CD8-positive, alpha-beta memory T cell (primary cell): Measurements from ENCODE around the gene INPP5A. TPM values are rescaled to one million over a fixed set of nuclear protein-coding genes. Genes with fewer than 3 reads are reported as not detected.

Experiments
- CTCF ChIA-PET: fragments of 350-600 bp; sonication (Branson Sonifier 250); formaldehyde crosslinking; loops from one replicate; lab custom pipeline; 2021; ENCODE audit warnings: antibody characterized with exemption; lab: Charles Lee
- POLR2A ChIA-PET: fragments of 350-600 bp; sonication (Branson Sonifier 250); formaldehyde crosslinking; loops from one replicate; lab custom pipeline; 2021; ENCODE audit warnings: antibody characterized with exemption; lab: Charles Lee
- DNase-seq, 5 donors: peaks; one replicate each; pipeline versions ENCODE4 v3.0.0 to v3.0.0-alpha.2; 2020 to 2022; ENCODE audit warnings: mixed read lengths in 1 of 5
- H3K27ac ChIP-seq: one replicate; pipeline ENCODE4 v1.7.0; 2013; ENCODE audit warnings: low read depth, mild to moderate bottlenecking, low read length, moderate library complexity
- H3K27me3 ChIP-seq: 2 replicates; pipeline ENCODE4 v1.7.0; 2013; ENCODE audit warnings: low read length, mild to moderate bottlenecking; ENCODE audit not compliant: insufficient read depth, poor library complexity, severe bottlenecking
- H3K36me3 ChIP-seq: 2 replicates; pipeline ENCODE4 v1.7.0; 2013; ENCODE audit warnings: mild to moderate bottlenecking, low read length, moderate library complexity; ENCODE audit not compliant: insufficient read depth
- H3K4me1 ChIP-seq: 2 replicates; pipeline ENCODE4 v1.7.0; 2013; ENCODE audit warnings: mild to moderate bottlenecking, low read length, moderate library complexity; ENCODE audit not compliant: insufficient read depth
- H3K4me3 ChIP-seq: 2 replicates; pipeline ENCODE4 v1.7.0; 2013; ENCODE audit warnings: mild to moderate bottlenecking, low read length
- H3K9me3 ChIP-seq: 2 replicates; pipeline ENCODE4 v1.7.0; 2013; ENCODE audit warnings: mild to moderate bottlenecking, low read length
- H3K27ac Mint-ChIP-seq, 8 donors: one replicate each; pipeline ENCODE4 v1.8.0; 2020 to 2021; ENCODE audit warnings: mixed read lengths in 8 of 8, mild to moderate bottlenecking in 6 of 8, inconsistent platforms in 3 of 8, moderate library complexity in 3 of 8
- H3K27me3 Mint-ChIP-seq, 2 donors: one replicate each; pipeline ENCODE4 v1.8.0; 2020 to 2021; ENCODE audit warnings: mixed read lengths in 2 of 2, mild to moderate bottlenecking in 1 of 2, moderate library complexity in 1 of 2
- H3K36me3 Mint-ChIP-seq, 3 donors: one replicate each; pipeline ENCODE4 v1.8.0; 2020 to 2021; ENCODE audit warnings: mixed read lengths in 3 of 3, inconsistent platforms in 1 of 3, mild to moderate bottlenecking in 1 of 3
- H3K4me1 Mint-ChIP-seq, 3 donors: one replicate each; pipeline ENCODE4 v1.8.0; 2020 to 2021; ENCODE audit warnings: mixed read lengths in 3 of 3, inconsistent platforms in 1 of 3, mild to moderate bottlenecking in 1 of 3
- H3K4me3 Mint-ChIP-seq, 7 donors: one replicate each; pipeline ENCODE4 v1.8.0; 2020 to 2021; ENCODE audit warnings: mixed read lengths in 7 of 7, mild to moderate bottlenecking in 6 of 7, moderate library complexity in 4 of 7, inconsistent platforms in 2 of 7
- H3K9me3 Mint-ChIP-seq, 5 donors: one replicate each; pipeline ENCODE4 v1.8.0; 2020 to 2022; ENCODE audit warnings: mixed read lengths in 5 of 5, mild to moderate bottlenecking in 3 of 5, moderate library complexity in 2 of 5, inconsistent platforms in 1 of 5
- polyA plus RNA-seq: library from polyadenylated mRNA; unstranded; fragments of 300-500 nt; fragmentation: Illumina TruSeq; gene quantifications from one replicate; pipeline ENCODE4 v1.2.3, GENCODE V29; 2021
- total RNA-seq, 2 experiments: library from RNA; stranded (reverse); gene quantifications; one replicate each; pipeline ENCODE4 v1.2.3, GENCODE V29; 2021

The INPP5A gene
- total and polyA plus RNA-seq, 3 experiments from 2014 or later = 1.1 to 6.1 (median 4.8) TPM

- POLR2A ChIA-PET = no interaction called here
- H3K36me3 ChIP-seq = no peaks in the 10 kb centered on the region
- H3K9me3 ChIP-seq = no peaks in the 10 kb centered on the region
- CTCF ChIA-PET = no interaction called here
- no peak overlapping the region for H3K27ac ChIP-seq
- no peaks in the 10 kb centered on the region for H3K36me3 Mint-ChIP-seq
- peaks cover 0 to 4% (median 0%) of the 10 kb centered on the region in 5 donors for H3K9me3 Mint-ChIP-seq
- no peak overlapping the region for H3K4me3 Mint-ChIP-seq
- H3K4me3 ChIP-seq = no peak overlapping the region
- DNase-seq = no peak
- H3K27ac Mint-ChIP-seq = no peak overlapping the region
- no peaks in the 10 kb centered on the region for H3K27me3 Mint-ChIP-seq
- no peaks in the 10 kb centered on the region for H3K4me1 ChIP-seq
- no peaks in the 10 kb centered on the region for H3K27me3 ChIP-seq
- H3K4me1 Mint-ChIP-seq = no peaks in the 10 kb centered on the region
Measured at GRCh38 chr10:132826524-132827422, 289.2 kb downstream of the INPP5A start.

- ChIA-PET POLR2A (no interaction called here), CTCF (no interaction called here)
- Histone ChIP-seq H3K27ac (no peak overlapping the region), H3K27me3 (no peaks in the 10 kb centered on the region), H3K4me1 (no peaks in the 10 kb centered on the region), H3K9me3 (no peaks in the 10 kb centered on the region), H3K36me3 (no peaks in the 10 kb centered on the region), H3K4me3 (no peak overlapping the region)
- Mint-ChIP-seq H3K4me1 (no peaks in the 10 kb centered on the region), H3K27me3 (no peaks in the 10 kb centered on the region), H3K27ac (no peak overlapping the region), H3K4me3 (no peak overlapping the region), H3K36me3 (no peaks in the 10 kb centered on the region), H3K9me3 (peaks cover 0 to 4% (median 0%) of the 10 kb centered on the region in 5 donors)
- DNase-seq = no peak
Measured at GRCh38 chr10:132827423-132827789, 289.8 kb downstream of the INPP5A start.

GRCh38 chr10:132827861-132828539 lies 290.4 kb downstream of the INPP5A start:
- Mint-ChIP-seq H3K27me3 (no peaks in the 10 kb centered on the region), H3K4me1 (no peaks in the 10 kb centered on the region), H3K9me3 (peaks cover 0 to 4% (median 0%) of the 10 kb centered on the region in 5 donors), H3K36me3 (no peaks in the 10 kb centered on the region), H3K4me3 (no peak overlapping the region), H3K27ac (peak overlapping the region in 1 of 8 donors; percentile 81)
- Histone ChIP-seq H3K9me3 (no peaks in the 10 kb centered on the region), H3K27ac (no peak overlapping the region), H3K27me3 (no peaks in the 10 kb centered on the region), H3K4me1 (no peaks in the 10 kb centered on the region), H3K36me3 (no peaks in the 10 kb centered on the region), H3K4me3 (no peak overlapping the region)
- ChIA-PET POLR2A (no interaction called here), CTCF (no interaction called here)
- no peak for DNase-seq

DNA sequence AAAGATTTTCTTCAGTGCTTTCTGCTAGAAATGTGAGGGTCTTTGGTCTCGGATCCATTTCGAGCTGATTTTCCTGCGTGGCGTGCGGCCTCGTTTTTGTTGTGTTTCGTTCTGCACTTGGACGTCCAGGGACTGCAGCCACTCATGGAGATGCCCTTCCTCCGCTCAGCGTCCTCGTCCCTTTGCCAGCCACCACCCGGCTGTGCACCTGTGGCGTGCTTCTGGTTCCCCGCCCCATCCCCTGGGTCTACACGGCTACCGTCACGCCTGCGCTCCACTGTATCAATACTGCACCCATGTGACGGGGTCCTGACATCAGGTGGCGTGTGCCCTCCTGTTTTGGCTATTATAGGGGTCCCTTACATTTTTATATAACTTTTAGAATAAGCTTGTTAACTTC lies 291.1 kb downstream of the INPP5A start:
- no peaks in the 10 kb centered on the region for H3K9me3 ChIP-seq
- ChIA-PET CTCF (no interaction called here), POLR2A (no interaction called here)
- no peak overlapping the region for H3K4me3 ChIP-seq
- Mint-ChIP-seq H3K4me3 (no peak overlapping the region), H3K36me3 (no peaks in the 10 kb centered on the region), H3K27ac (no peak overlapping the region), H3K9me3 (peaks cover 0 to 4% (median 0%) of the 10 kb centered on the region in 5 donors), H3K27me3 (no peaks in the 10 kb centered on the region), H3K4me1 (no peaks in the 10 kb centered on the region)
- no peaks in the 10 kb centered on the region for H3K27me3 ChIP-seq
- DNase-seq = no peak
- no peaks in the 10 kb centered on the region for H3K36me3 ChIP-seq
- no peak overlapping the region for H3K27ac ChIP-seq
- no peaks in the 10 kb centered on the region for H3K4me1 ChIP-seq

DNA sequence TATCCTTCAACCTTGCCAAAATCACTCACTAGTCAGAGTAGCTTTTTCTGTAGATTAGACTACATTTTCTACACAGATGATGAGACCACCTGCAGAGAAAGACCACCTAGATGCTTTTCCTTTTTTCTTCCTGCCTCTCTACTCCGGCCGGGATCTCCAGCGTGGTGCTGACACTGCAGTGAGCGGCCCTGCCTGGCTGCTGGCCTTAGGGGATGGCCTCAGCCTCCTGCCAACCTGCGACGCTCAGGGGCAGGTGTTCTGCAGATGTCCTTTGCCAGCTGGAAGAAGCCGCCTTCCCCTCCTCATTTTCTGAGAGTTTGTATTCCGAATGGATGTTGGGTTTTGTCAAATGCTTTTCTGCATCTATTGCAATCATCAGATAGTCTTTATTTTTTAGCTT lies 291.8 kb downstream of the INPP5A start:
- Mint-ChIP-seq H3K27ac (no peak overlapping the region), H3K4me3 (no peak overlapping the region), H3K4me1 (no peaks in the 10 kb centered on the region), H3K27me3 (no peaks in the 10 kb centered on the region), H3K36me3 (no peaks in the 10 kb centered on the region), H3K9me3 (peaks cover 0 to 4% (median 0%) of the 10 kb centered on the region in 5 donors)
- H3K4me1 ChIP-seq = no peaks in the 10 kb centered on the region
- POLR2A ChIA-PET = no interaction called here
- no peaks in the 10 kb centered on the region for H3K9me3 ChIP-seq
- H3K4me3 ChIP-seq = no peak overlapping the region
- DNase-seq = no peak
- CTCF ChIA-PET = no interaction called here
- no peaks in the 10 kb centered on the region for H3K36me3 ChIP-seq
- no peak overlapping the region for H3K27ac ChIP-seq
- no peaks in the 10 kb centered on the region for H3K27me3 ChIP-seq

DNA sequence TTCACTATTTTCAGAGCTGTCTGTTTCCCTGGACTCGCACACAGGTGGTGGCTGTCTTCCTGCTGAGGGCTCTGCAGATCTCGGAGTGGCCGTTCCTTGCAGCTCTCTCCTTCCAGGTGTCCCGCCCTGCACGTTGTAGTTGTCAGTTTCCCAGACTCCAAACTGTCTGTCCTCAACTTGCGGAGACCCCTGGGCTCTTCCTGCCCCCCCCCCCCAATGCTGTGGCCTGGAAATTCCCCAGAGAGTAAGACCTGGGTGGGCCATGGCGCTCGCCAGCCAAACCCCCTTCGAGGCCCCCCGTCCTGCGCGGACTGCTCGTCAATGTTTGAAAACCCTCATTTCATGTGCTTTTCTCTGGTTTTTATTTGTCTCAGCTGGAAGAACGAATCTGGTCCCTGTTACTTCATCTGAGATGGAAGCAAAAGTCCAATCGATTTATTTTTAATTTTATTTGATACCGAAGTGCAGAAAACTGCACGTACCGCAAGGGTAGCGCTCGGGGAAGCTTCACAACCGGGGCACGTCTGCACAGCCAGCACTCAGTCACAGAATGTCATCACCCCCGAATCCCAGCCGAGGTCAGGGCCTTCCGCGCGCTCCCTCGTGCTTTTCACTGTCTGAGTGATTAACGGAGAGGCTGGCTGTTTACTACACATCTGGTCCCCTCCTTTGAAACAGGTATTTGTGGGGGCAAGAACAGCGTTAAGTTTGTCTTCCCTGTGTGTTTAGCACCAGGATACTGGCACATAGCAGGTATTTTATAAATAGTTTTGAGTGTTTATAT lies 294.8 kb downstream of the INPP5A start:
- no peaks in the 10 kb centered on the region for H3K9me3 ChIP-seq
- H3K27me3 ChIP-seq = no peaks in the 10 kb centered on the region
- no peak for DNase-seq
- H3K4me3 ChIP-seq = no peak overlapping the region
- Mint-ChIP-seq H3K4me1 (peaks cover 0 to 1% (median 0%) of the 10 kb centered on the region in 3 donors), H3K27ac (peak overlapping the region in 1 of 8 donors; percentile 14), H3K9me3 (peaks cover 0 to 3% (median 0%) of the 10 kb centered on the region in 5 donors), H3K4me3 (no peak overlapping the region), H3K27me3 (no peaks in the 10 kb centered on the region), H3K36me3 (no peaks in the 10 kb centered on the region)
- no peak overlapping the region for H3K27ac ChIP-seq
- ChIA-PET POLR2A (no interaction called here), CTCF (interaction anchor here (1.0 kb wide), 1 partner anchor 177 kb away, joined by 3 read pairs; no protein-coding TSS in a partner anchor)
- H3K4me1 ChIP-seq = no peaks in the 10 kb centered on the region
- H3K36me3 ChIP-seq = no peaks in the 10 kb centered on the region
